ENCODE measurements around the gene IER5L. TPM values are rescaled to one million over a fixed set of nuclear protein-coding genes. Genes with fewer than 3 reads are reported as not detected.

IER5L gene
- total and polyA plus RNA-seq, 4 experiments from 2014 or later, result 0.07 to 3.6 (median 1.6) TPM

DNA sequence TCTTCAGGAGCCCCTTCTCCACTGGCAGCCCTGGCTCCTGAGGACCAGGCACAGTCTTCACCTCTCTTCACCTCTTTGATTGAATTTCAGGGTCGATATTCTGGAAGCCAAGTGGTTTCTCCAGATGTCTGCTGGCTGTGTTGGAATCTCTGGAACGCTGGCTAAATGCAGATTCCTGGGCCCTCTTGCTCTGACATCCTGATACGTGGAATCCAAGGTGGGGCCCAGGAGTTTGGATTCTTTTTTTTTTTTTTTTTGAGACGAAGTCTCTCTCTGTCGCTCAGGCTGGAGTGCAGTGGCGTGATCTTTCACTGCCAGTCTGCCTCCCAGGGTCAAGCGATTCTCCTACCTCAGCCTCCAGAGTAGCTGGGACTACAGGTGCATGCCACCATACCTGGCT is 26.8 kb upstream of the IER5L start:
- Histone ChIP-seq H3K9me3 (ENCODE audit: control insufficient read depth in 1 of 2, low read length in 2 of 2) (no peaks in the 10 kb centered on the region), H3K4me1 (ENCODE audit: insufficient read depth, low read length) (peaks cover 35% of the 10 kb centered on the region), H3K27me3 (ENCODE audit: insufficient read depth, low read length) (no peaks in the 10 kb centered on the region), H3K36me3 (ENCODE audit: insufficient read depth, low read length) (no peaks in the 10 kb centered on the region), H3K4me3 (ENCODE audit: low read length in 2 of 2) (no peak overlapping the region), H3K27ac (ENCODE audit: low read depth, low read length) (no peak overlapping the region)
- no peaks in the 10 kb centered on the region for H3K36me3 Mint-ChIP-seq
- no peak for DNase-seq
- H3K4me1 Mint-ChIP-seq, result peaks cover 13 to 36% (median 21%) of the 10 kb centered on the region in 4 donors
- intact Hi-C loops (cut with micrococcal nuclease), result no loop called here
- ChIA-PET CTCF (ENCODE audit: partially characterized antibody) (interaction anchor here (0.7 kb wide), 1 partner anchor 31 kb away, joined by 3 read pairs; no protein-coding TSS in a partner anchor), POLR2A (ENCODE audit: partially characterized antibody) (interaction anchor here (1.5 to 1.6 kb wide), 2 partner anchors 31 to 53 kb away, joined by 3 to 5 read pairs; no protein-coding TSS in a partner anchor)
- no peak overlapping the region for H3K4me3 Mint-ChIP-seq
- no peaks in the 10 kb centered on the region for H3K27me3 Mint-ChIP-seq
- no peak overlapping the region for H3K27ac Mint-ChIP-seq
- H3K9me3 Mint-ChIP-seq, result peaks cover 0 to 6% (median 0%) of the 10 kb centered on the region in 8 donors

DNA sequence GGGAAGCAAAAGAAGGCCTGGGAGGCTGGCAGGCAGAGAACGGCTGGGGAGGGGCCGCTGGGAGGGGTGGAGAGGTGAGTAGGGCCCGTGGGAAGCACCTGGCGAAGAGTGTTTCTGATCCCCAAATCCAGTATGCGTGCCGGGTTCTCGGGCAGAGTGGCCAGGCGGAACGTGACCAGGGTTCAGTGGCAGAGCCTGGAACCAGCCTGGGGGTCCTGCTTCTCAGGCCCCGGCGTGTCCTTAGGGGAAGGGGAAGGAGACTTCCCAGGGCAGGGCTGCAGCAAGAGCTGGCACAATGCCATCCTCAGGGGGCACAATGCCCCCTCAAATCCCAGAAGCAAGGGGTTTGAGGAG is 25.5 kb upstream of the IER5L start:
- Mint-ChIP-seq H3K27me3 (peaks cover 0 to 1% of the 10 kb centered on the region in 2 donors), H3K4me3 (peak overlapping the region in 4 of 8 donors; percentile 65 to 76 (median 72)), H3K9me3 (peaks cover 0 to 6% (median 0%) of the 10 kb centered on the region in 8 donors), H3K4me1 (peaks cover 10 to 26% (median 16%) of the 10 kb centered on the region in 4 donors), H3K36me3 (no peaks in the 10 kb centered on the region), H3K27ac (peak overlapping the region in 2 of 7 donors; percentile 12 to 62)
- no peak overlapping the region for H3K27ac ChIP-seq (ENCODE audit: low read depth, low read length)
- ChIA-PET CTCF (ENCODE audit: partially characterized antibody) (no interaction called here), POLR2A (ENCODE audit: partially characterized antibody) (interaction anchor here (1.4 to 1.6 kb wide), 2 partner anchors 32 to 33 kb away, joined by 3 to 5 read pairs; no protein-coding TSS in a partner anchor)
- peaks cover 28% of the 10 kb centered on the region for H3K4me1 ChIP-seq (ENCODE audit: insufficient read depth, low read length)
- no peaks in the 10 kb centered on the region for H3K9me3 ChIP-seq (ENCODE audit: control insufficient read depth in 1 of 2, low read length in 2 of 2)
- H3K27me3 ChIP-seq (ENCODE audit: insufficient read depth, low read length), result no peaks in the 10 kb centered on the region
- intact Hi-C loops (cut with micrococcal nuclease), result loop anchor here (2.0 kb wide), 1 partner anchor 33 kb away; no protein-coding TSS in a partner anchor
- no peaks in the 10 kb centered on the region for H3K36me3 ChIP-seq (ENCODE audit: insufficient read depth, low read length)
- H3K4me3 ChIP-seq (ENCODE audit: low read length in 2 of 2), result no peak overlapping the region
- DNase-seq, result no peak

DNA sequence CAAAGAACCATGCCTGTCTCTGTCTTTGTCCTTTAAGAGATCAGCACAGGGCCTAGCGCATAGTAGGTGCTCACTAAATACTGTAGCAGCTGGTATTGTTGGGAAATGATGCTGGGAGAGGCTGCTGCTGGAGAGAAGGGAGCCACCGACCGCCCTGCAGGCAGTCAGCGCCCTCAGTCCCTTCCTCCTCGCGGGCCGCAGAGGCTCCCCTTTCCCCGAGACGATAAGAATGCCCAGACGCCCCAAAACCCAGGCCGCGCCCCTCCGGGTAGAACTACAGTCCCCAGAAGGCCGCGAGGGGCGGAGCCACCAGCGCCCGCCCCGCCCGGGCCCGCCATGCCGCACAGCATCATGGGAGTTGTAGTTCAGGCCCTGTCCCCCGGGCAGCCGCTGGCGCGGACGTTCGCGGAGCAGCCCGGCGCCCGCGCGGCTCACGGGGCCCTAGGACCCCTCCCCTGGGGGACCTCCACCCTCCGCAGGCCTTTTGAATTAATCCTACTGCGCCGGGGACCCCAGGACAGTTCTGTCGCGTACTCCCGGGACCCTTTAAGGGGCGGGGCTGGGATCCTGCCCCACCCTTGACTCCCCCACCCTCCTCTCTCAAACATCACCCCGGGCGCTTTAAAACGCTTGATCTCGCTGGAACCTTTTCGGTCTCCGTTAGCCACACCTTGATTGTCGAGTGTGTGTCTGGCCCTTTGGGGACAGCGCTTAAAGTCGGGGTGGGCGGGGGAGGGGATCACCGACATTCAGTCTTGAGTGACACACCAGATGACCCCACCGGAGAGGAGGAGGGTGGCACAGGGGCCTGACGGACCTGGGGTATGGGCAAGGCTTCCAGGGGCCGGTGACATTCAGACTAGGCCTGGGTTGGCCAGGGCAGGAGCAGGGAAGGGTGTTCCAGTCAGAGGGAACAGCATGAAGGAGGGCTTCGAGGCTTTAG is 24.8 kb upstream of the IER5L start:
- Mint-ChIP-seq H3K36me3 (no peaks in the 10 kb centered on the region), H3K4me1 (peaks cover 9 to 20% (median 14%) of the 10 kb centered on the region in 4 donors), H3K9me3 (peaks cover 0 to 6% (median 0%) of the 10 kb centered on the region in 8 donors), H3K4me3 (peak overlapping the region; percentile 63 to 76 (median 72)), H3K27me3 (peaks cover 0 to 2% of the 10 kb centered on the region in 2 donors), H3K27ac (peak overlapping the region; percentile 50 to 92 (median 80))
- intact Hi-C loops (cut with micrococcal nuclease), result loop anchor here (1.0 to 2.0 kb wide), 2 partner anchors 25 to 34 kb away; partner anchors contain the start of gene IER5L
- Histone ChIP-seq H3K36me3 (ENCODE audit: insufficient read depth, low read length) (no peaks in the 10 kb centered on the region), H3K4me1 (ENCODE audit: insufficient read depth, low read length) (peaks cover 22% of the 10 kb centered on the region), H3K27me3 (ENCODE audit: insufficient read depth, low read length) (no peaks in the 10 kb centered on the region), H3K27ac (ENCODE audit: low read depth, low read length) (peak overlapping the region; percentile 61), H3K9me3 (ENCODE audit: control insufficient read depth in 1 of 2, low read length in 2 of 2) (no peaks in the 10 kb centered on the region), H3K4me3 (ENCODE audit: low read length in 2 of 2) (peak overlapping the region in 1 of 2 donors; percentile 51)
- DNase-seq, result peak; percentile 87 to 93 (median 89)
- ChIA-PET POLR2A (ENCODE audit: partially characterized antibody) (interaction anchor here (1.4 to 1.6 kb wide), 3 partner anchors 25 to 34 kb away, joined by 3 to 5 read pairs (median 3); partner anchors contain the start of gene IER5L), CTCF (ENCODE audit: partially characterized antibody) (no interaction called here)

DNA sequence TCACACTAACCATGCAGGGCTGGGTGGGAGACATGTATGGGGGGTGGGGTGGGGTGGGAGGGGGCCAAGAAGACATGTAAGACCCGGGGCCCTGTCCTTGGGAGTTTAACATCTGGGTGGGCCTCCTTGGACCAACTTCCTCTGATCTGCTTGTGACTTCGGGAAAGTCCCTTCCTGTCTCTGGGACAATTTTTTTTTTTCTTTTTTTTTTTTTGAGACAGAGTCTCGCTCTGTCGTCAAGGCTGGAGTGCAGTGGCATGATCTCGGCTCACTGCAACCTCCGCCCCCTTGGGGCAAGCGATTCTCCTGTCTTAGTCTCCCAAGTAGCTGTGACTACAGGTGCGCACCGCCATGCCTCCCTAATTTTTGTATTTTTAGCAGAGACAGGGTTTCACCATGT is 23.8 kb upstream of the IER5L start:
- POLR2A ChIA-PET (ENCODE audit: partially characterized antibody), result interaction anchor here (1.5 kb wide), 1 partner anchor 24 kb away, joined by 3 read pairs; the partner anchor contains the start of gene IER5L
- no peak for DNase-seq
- H3K36me3 Mint-ChIP-seq, result no peaks in the 10 kb centered on the region
- Histone ChIP-seq H3K9me3 (ENCODE audit: control insufficient read depth in 1 of 2, low read length in 2 of 2) (no peaks in the 10 kb centered on the region), H3K4me3 (ENCODE audit: low read length in 2 of 2) (no peak overlapping the region), H3K36me3 (ENCODE audit: insufficient read depth, low read length) (no peaks in the 10 kb centered on the region), H3K4me1 (ENCODE audit: insufficient read depth, low read length) (peaks cover 12% of the 10 kb centered on the region), H3K27me3 (ENCODE audit: insufficient read depth, low read length) (no peaks in the 10 kb centered on the region), H3K27ac (ENCODE audit: low read depth, low read length) (no peak overlapping the region)
- H3K4me1 Mint-ChIP-seq, result peaks cover 4 to 11% (median 6%) of the 10 kb centered on the region in 4 donors
- peaks cover 2% of the 10 kb centered on the region in 2 donors for H3K27me3 Mint-ChIP-seq
- H3K9me3 Mint-ChIP-seq, result peaks cover 0 to 6% (median 0%) of the 10 kb centered on the region in 8 donors
- H3K4me3 Mint-ChIP-seq, result no peak overlapping the region
- CTCF ChIA-PET (ENCODE audit: partially characterized antibody), result no interaction called here
- no peak overlapping the region for H3K27ac Mint-ChIP-seq
- intact Hi-C loops (cut with micrococcal nuclease), result loop anchor here (1.0 to 2.0 kb wide), 2 partner anchors 24 to 35 kb away; partner anchors contain the start of gene IER5L

DNA sequence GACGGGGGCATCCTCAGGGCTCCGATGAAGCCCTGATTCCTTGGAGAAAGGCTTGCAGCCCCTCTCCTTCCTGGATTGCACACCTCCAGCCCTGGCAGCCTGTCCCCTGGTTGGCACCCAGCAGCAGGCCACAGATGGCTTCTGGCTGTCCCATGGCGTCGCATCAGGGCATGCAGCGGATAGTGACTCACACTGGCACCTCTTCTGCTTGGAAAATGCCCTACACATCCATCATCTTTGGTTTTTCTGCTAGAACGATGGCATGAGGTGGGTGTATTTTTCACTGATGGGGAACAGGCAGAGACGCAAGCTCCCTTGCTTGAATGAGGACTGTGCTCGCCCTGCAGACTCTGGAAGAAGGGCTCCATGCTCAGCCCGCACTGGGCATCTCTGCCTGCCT is 23.2 kb upstream of the IER5L start:
- no peak overlapping the region for H3K27ac Mint-ChIP-seq
- ChIA-PET POLR2A (ENCODE audit: partially characterized antibody) (no interaction called here), CTCF (ENCODE audit: partially characterized antibody) (no interaction called here)
- no peak overlapping the region for H3K27ac ChIP-seq (ENCODE audit: low read depth, low read length)
- no peak for DNase-seq
- H3K4me1 Mint-ChIP-seq, result peaks cover 0 to 5% (median 3%) of the 10 kb centered on the region in 4 donors
- intact Hi-C loops (cut with micrococcal nuclease), result no loop called here
- no peak overlapping the region for H3K4me3 Mint-ChIP-seq
- peaks cover 0 to 6% (median 0%) of the 10 kb centered on the region in 8 donors for H3K9me3 Mint-ChIP-seq
- no peak overlapping the region for H3K4me3 ChIP-seq (ENCODE audit: low read length in 2 of 2)
- H3K9me3 ChIP-seq (ENCODE audit: control insufficient read depth in 1 of 2, low read length in 2 of 2), result no peaks in the 10 kb centered on the region
- H3K36me3 ChIP-seq (ENCODE audit: insufficient read depth, low read length), result no peaks in the 10 kb centered on the region
- no peaks in the 10 kb centered on the region for H3K27me3 ChIP-seq (ENCODE audit: insufficient read depth, low read length)
- H3K27me3 Mint-ChIP-seq, result peaks cover 2% of the 10 kb centered on the region in 2 donors
- H3K36me3 Mint-ChIP-seq, result no peaks in the 10 kb centered on the region
- peaks cover 6% of the 10 kb centered on the region for H3K4me1 ChIP-seq (ENCODE audit: insufficient read depth, low read length)

DNA sequence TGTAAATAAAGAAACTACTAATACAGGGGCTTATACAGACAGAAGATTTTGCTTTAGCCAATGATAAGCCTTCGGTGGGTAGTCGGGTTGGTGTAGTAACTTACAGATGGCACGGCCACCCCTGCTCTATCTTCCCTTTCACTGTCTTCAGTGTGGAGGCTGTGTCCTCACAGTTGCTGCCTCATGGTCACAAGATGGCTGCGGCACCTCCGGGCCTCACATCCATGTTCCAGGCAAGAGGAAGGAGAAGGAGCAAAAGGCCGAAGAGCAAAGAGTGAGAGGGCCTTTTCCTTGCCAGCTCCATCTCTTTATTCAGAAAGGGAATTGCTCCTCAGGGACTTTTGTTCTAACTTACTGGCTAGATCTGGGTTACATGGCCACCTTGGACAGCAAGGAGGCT is 22.2 kb upstream of the IER5L start:
- H3K4me3 ChIP-seq (ENCODE audit: low read length in 2 of 2), result no peak overlapping the region
- H3K27ac ChIP-seq (ENCODE audit: low read depth, low read length), result no peak overlapping the region
- intact Hi-C loops (cut with micrococcal nuclease), result no loop called here
- Mint-ChIP-seq H3K36me3 (no peaks in the 10 kb centered on the region), H3K9me3 (peaks cover 0 to 6% (median 0%) of the 10 kb centered on the region in 8 donors), H3K27ac (no peak overlapping the region), H3K4me1 (peaks cover 0 to 5% (median 3%) of the 10 kb centered on the region in 4 donors), H3K4me3 (no peak overlapping the region), H3K27me3 (peaks cover 2% of the 10 kb centered on the region in 2 donors)
- H3K36me3 ChIP-seq (ENCODE audit: insufficient read depth, low read length), result no peaks in the 10 kb centered on the region
- ChIA-PET POLR2A (ENCODE audit: partially characterized antibody) (no interaction called here), CTCF (ENCODE audit: partially characterized antibody) (interaction anchor here (0.6 kb wide), 1 partner anchor 163 kb away, joined by 3 read pairs; no protein-coding TSS in a partner anchor)
- peaks cover 9% of the 10 kb centered on the region for H3K27me3 ChIP-seq (ENCODE audit: insufficient read depth, low read length)
- H3K4me1 ChIP-seq (ENCODE audit: insufficient read depth, low read length), result peaks cover 4% of the 10 kb centered on the region
- H3K9me3 ChIP-seq (ENCODE audit: control insufficient read depth in 1 of 2, low read length in 2 of 2), result no peaks in the 10 kb centered on the region
- DNase-seq, result no peak

DNA sequence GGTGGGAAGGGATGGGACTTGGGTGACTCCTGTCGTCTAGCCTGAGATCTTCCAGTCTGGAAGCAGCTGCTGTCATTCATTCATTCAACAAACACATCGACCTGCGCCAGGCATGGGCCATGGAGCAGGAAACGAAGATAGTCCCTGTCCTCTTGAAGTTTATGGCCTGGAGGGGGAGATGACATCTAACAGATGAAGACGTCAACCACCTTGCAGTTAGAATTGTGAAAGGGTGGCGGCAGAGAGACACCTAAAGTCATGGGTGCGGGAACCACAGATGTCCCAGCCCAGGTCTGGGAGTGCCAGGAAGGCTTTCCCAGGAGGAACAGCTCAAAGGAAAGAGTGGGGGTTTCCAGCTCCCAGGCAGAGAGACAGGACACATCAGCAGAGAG is 21.0 kb upstream of the IER5L start:
- DNase-seq, result no peak
- Histone ChIP-seq H3K27ac (ENCODE audit: low read depth, low read length) (no peak overlapping the region), H3K4me3 (ENCODE audit: low read length in 2 of 2) (no peak overlapping the region), H3K36me3 (ENCODE audit: insufficient read depth, low read length) (no peaks in the 10 kb centered on the region), H3K4me1 (ENCODE audit: insufficient read depth, low read length) (peaks cover 4% of the 10 kb centered on the region), H3K27me3 (ENCODE audit: insufficient read depth, low read length) (peaks cover 9% of the 10 kb centered on the region), H3K9me3 (ENCODE audit: control insufficient read depth in 1 of 2, low read length in 2 of 2) (no peaks in the 10 kb centered on the region)
- ChIA-PET CTCF (ENCODE audit: partially characterized antibody) (no interaction called here), POLR2A (ENCODE audit: partially characterized antibody) (no interaction called here)
- H3K4me3 Mint-ChIP-seq, result no peak overlapping the region
- no peaks in the 10 kb centered on the region for H3K36me3 Mint-ChIP-seq
- peaks cover 0 to 6% (median 0%) of the 10 kb centered on the region in 8 donors for H3K9me3 Mint-ChIP-seq
- H3K27ac Mint-ChIP-seq, result no peak overlapping the region
- intact Hi-C loops (cut with micrococcal nuclease), result no loop called here
- H3K4me1 Mint-ChIP-seq, result peaks cover 0 to 5% (median 3%) of the 10 kb centered on the region in 4 donors
- peaks cover 6% of the 10 kb centered on the region in 2 donors for H3K27me3 Mint-ChIP-seq

All from CD4-positive, alpha-beta memory T cell (primary cell).